ENCODE measurements around the gene ZNF777. TPM values are rescaled to one million over a fixed set of nuclear protein-coding genes. Genes with fewer than 3 reads are reported as not detected.

The ZNF777 gene
- total and polyA plus RNA-seq, 9 of the 15 experiments (the other 6 are each of a cell fraction or from before 2014, with no cell fraction given): 0.11 to 32.6 (median 9.0) TPM

- TF ChIP-seq ZNF311 (CRISPR knock-in tag; IDR thresholded peaks at IDR 0.05): no peak
- TF ChIP-seq POLR3A (IDR thresholded peaks at IDR 0.05; ENCODE audit: borderline replicate concordance, extremely low read depth, insufficient read depth, insufficient read length): no peak
- no peak for TF ChIP-seq KDM4B (IDR thresholded peaks at IDR 0.05; ENCODE audit: borderline replicate concordance in 2 of 2, low read depth in 1 of 2)
- TF ChIP-seq, protein P1, sequence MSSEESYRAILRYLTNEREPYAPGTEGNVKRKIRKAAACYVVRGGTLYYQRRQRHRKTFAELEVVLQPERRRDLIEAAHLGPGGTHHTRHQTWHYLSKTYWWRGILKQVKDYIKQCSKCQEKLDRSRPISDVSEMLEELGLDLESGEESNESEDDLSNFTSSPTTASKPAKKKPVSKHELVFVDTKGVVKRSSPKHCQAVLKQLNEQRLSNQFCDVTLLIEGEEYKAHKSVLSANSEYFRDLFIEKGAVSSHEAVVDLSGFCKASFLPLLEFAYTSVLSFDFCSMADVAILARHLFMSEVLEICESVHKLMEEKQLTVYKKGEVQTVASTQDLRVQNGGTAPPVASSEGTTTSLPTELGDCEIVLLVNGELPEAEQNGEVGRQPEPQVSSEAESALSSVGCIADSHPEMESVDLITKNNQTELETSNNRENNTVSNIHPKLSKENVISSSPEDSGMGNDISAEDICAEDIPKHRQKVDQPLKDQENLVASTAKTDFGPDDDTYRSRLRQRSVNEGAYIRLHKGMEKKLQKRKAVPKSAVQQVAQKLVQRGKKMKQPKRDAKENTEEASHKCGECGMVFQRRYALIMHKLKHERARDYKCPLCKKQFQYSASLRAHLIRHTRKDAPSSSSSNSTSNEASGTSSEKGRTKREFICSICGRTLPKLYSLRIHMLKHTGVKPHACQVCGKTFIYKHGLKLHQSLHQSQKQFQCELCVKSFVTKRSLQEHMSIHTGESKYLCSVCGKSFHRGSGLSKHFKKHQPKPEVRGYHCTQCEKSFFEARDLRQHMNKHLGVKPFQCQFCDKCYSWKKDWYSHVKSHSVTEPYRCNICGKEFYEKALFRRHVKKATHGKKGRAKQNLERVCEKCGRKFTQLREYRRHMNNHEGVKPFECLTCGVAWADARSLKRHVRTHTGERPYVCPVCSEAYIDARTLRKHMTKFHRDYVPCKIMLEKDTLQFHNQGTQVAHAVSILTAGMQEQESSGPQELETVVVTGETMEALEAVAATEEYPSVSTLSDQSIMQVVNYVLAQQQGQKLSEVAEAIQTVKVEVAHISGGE (CRISPR knock-in tag; IDR thresholded peaks at IDR 0.05): no peak; a peak in 1 of 6 replicates
- TF ChIP-seq, protein P2, sequence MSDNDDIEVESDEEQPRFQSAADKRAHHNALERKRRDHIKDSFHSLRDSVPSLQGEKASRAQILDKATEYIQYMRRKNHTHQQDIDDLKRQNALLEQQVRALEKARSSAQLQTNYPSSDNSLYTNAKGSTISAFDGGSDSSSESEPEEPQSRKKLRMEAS (CRISPR knock-in tag; IDR thresholded peaks at IDR 0.05): 0 out of 2 replicates have a peak, but pooled peaks have one; percentile 14
- no peak for TF ChIP-seq ZKSCAN1 (IDR thresholded peaks at IDR 0.05; ENCODE audit: low read depth, low read length)
- TF ChIP-seq REST (IDR thresholded peaks at IDR 0.05; ENCODE audit: borderline replicate concordance): peak; percentile 7; the same call in 1 of the 2 replicates
- TF ChIP-seq REST (CRISPR knock-in tag; IDR thresholded peaks at IDR 0.05; ENCODE audit: low read depth): peak; percentile 80; the same call in 1 of the 2 replicates
- TF ChIP-seq KAT8 (IDR thresholded peaks at IDR 0.05; ENCODE audit: low read depth): no peak
- TF ChIP-seq SRSF9 (IDR thresholded peaks at IDR 0.05; ENCODE audit: borderline replicate concordance, low read depth, low read length): no peak
- no peak for TF ChIP-seq ZKSCAN3 (CRISPR knock-in tag; IDR thresholded peaks at IDR 0.05)
- 0 out of 2 replicates have a peak, but pooled peaks have one; percentile 42 for TF ChIP-seq ZNF76 (CRISPR knock-in tag; IDR thresholded peaks at IDR 0.05; ENCODE audit: borderline replicate concordance)
- no peak; the same call in 1 of the 2 replicates for TF ChIP-seq KLF6 (CRISPR knock-in tag; IDR thresholded peaks at IDR 0.05; ENCODE audit: borderline replicate concordance)
Observed at GRCh38 chr7:149460493-149461277, at the start of gene ZNF777 (continued).

Data from K562 (cell line).